NCI-H2081 (cell line): ENCODE measurements around the gene CFAP57.
"Not testable (repeated sequence)": the region's sequence is repeated elsewhere in the genome, so short reads cannot be mapped to it uniquely, and the experiment has no call there.

Experiments used
- DNase-seq, 2 experiments: peaks; one replicate each; lab custom pipeline; 2025; lab: John Stamatoyannopoulos, UW

The CFAP57 gene

GRCh38 chr1:43171876-43172526, at the start of gene CFAP57, which contains the start of gene EBNA1BP2:
TSS of gene CFAP57 (plus strand) at chr1:43172330. CDS start at chr1:43172754, 424 bp downstream.
TSS of gene EBNA1BP2 (minus strand) at chr1:43172290. CDS start at chr1:43172118, 172 bp downstream.
- peak; percentile 93 to 96 for DNase-seq

- no peak for DNase-seq
Observed at GRCh38 chr1:43123031-43123430, 49.1 kb upstream of the CFAP57 start.

- DNase-seq = no peak
Observed at GRCh38 chr1:43128816-43129215, 43.3 kb upstream of the CFAP57 start.

- DNase-seq = no peak
Observed at GRCh38 chr1:43129426-43129825, 42.7 kb upstream of the CFAP57 start.

GRCh38 chr1:43134068-43134467, 38.1 kb upstream of the CFAP57 start:
- DNase-seq = no peak

GRCh38 chr1:43134640-43135039, 37.5 kb upstream of the CFAP57 start:
- DNase-seq = no peak

GRCh38 chr1:43135857-43136781, 36.0 kb upstream of the CFAP57 start:
- DNase-seq = no peak

- DNase-seq = no peak
Observed at GRCh38 chr1:43137445-43138052, 34.6 kb upstream of the CFAP57 start.

- DNase-seq = not testable (repeated sequence)
Observed at GRCh38 chr1:43139295-43139694, 32.8 kb upstream of the CFAP57 start.

GRCh38 chr1:43140010-43140409, 32.1 kb upstream of the CFAP57 start:
- no peak for DNase-seq

GRCh38 chr1:43140583-43140982, 31.5 kb upstream of the CFAP57 start:
- no peak for DNase-seq

- no peak for DNase-seq
Observed at GRCh38 chr1:43143441-43143888, 28.7 kb upstream of the CFAP57 start.

- no peak for DNase-seq
Observed at GRCh38 chr1:43144237-43144636, 27.9 kb upstream of the CFAP57 start.

- DNase-seq = peak; percentile 85 to 89
Observed at GRCh38 chr1:43147625-43148327, 24.4 kb upstream of the CFAP57 start.

- DNase-seq = no peak
Observed at GRCh38 chr1:43149889-43150288, 22.2 kb upstream of the CFAP57 start.

GRCh38 chr1:43152866-43153265, 19.3 kb upstream of the CFAP57 start:
- DNase-seq = no peak

- DNase-seq = no peak
Observed at GRCh38 chr1:43153443-43153842, 18.7 kb upstream of the CFAP57 start.

- DNase-seq = no peak
Observed at GRCh38 chr1:43156026-43156425, 16.1 kb upstream of the CFAP57 start.

- DNase-seq = no peak
Observed at GRCh38 chr1:43165162-43165561, 7.0 kb upstream of the CFAP57 start.

GRCh38 chr1:43165765-43166164, 6.4 kb upstream of the CFAP57 start:
- DNase-seq = no peak

- no peak for DNase-seq
Observed at GRCh38 chr1:43171312-43171875, 736 bp upstream of the CFAP57 start.
